ENCODE measurements around the gene PIK3CA.
"Not testable (repeated sequence)": the region's sequence is repeated elsewhere in the genome, so short reads cannot be mapped to it uniquely, and the experiment has no call there.

The PIK3CA gene

DNA sequence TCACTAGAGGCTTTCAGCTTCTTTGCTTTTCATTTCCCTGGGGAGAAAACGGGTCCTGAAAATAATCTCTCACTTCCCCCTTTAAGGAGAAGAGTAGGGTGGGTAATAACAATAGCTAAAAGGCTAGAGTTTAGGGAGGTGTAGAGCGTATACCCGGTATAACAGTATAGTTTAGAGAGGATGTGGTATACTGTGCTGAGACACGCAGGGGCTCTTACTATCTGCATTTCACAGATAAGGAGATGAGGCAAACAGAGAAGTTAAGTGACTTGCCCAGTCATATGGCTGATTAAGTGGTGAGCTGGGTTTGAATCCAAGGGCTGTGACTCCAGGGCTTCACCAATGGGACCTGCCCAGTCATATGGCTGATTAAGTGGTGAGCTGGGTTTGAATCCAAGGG is 117.7 kb downstream of the PIK3CA start:
- DNase-seq, result no peak

DNA sequence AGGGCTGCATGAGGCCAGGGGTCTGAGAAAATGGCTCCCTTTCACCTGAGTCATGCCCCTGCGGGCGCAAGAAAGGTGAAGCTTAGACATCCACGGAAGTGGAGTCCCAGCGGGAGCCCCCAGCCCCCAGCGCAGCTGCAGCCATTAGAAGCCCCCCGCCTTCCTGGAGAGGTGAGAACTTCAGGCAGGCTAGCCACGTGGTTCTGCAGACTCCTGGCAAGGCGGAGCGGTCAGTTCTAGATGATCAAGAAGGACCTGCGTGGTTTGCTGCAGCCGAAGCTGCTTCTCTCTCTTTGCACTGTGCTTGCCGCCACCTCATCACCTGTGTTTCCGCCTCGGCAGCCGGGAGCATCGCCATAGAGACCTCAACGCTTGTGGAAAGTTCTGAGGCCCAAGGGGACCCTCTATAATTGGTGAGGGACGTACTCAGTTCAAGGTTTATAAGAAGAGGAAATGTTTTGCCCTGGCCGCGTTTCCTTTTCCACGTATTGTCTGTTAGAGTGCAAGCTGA is 118.6 kb downstream of the PIK3CA start:
- DNase-seq, result no peak

DNA sequence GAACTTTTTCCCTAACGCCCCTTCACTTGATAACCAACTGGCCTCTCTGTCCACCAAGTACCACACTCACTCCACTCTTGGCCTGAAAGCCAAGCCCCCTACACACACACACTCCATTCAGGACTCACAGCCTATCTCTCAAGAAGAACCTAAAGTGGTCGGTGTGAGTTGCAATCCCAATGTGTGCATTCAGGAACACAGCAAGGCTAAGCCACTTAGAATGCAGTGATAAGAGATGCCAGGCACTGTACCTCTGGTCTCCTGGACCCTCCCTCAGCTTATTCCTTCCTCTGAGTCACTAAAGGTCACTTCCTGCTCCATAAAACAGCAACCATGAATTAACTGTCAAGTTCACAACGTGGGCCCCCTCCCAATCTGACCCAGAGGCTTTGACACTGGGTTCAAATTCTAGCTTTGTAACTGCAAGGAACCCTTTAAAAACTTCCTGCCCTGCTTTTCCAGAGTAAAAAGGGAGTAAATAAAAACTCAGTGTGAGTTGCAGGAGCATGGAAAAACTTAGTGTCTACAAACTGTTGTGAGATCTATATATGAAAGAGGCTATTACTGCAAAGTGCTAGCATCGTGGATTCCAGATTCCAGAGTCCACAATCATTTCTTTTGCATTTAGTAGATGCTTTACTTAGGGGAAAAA is 120.4 kb downstream of the PIK3CA start:
- DNase-seq, result no peak

DNA sequence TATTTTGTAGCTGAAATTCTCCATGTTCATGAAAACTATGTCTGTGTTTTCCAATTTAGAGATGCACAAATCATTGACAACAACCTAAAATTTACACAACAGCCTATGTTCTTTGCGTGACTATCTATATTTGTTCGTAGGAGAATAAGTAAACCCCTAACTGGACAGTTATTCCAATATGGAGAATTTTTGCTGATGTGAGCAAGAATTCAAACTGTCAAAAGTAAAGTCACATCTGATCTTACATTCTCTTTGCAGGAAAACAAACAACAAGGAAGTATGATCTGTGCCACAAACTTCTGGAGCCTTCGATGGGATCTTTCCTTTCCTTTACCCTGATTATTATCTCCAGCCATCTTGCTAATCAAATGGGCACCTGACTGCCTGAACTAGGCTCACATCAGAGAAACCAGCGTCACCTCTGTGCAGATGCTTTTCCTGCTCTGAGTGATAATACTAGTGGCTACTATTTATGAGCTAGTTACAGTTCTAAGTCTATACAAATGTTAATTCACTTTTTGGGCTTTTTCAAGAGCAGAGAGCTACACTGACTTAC is 121.1 kb downstream of the PIK3CA start:
- no peak for DNase-seq

DNA sequence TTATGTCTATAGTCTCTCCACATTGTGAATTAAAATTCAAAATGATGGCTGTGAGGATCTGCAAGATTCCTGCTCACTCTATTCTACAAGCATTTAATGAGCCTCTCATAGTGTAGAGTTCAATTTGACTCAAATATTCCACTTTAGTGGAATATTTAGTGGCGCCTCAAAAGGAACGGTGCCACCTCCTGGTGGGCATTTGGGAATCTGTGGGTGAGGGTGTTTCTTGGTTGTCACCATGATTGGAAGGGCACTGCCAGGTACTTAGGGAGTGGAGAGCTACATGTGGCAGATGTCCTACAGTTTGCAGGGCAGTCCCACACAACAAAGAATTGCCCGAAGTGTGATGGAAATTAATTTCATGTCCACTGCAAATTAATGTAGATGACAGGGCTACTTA is 124.2 kb downstream of the PIK3CA start:
- no peak for DNase-seq

DNA sequence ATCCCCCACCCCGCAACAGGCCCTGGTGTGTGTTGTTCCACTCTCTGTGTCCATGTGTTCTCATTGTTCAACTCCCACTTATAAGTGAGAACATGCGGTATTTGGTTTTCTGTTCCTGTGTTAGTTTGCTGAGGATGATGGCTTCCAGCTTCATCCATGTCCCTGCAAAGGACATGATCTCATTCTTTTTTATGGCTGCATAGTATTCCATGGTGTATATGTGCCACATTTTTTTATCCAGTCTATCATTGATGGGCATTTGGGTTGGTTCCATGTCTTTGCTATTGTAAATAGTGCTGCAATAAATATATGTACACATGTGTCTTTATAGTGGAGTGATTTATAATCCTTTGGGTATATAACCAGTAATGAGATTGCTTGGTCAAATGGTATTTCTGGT is 126.3 kb downstream of the PIK3CA start:
- DNase-seq, result not testable (repeated sequence)

DNA sequence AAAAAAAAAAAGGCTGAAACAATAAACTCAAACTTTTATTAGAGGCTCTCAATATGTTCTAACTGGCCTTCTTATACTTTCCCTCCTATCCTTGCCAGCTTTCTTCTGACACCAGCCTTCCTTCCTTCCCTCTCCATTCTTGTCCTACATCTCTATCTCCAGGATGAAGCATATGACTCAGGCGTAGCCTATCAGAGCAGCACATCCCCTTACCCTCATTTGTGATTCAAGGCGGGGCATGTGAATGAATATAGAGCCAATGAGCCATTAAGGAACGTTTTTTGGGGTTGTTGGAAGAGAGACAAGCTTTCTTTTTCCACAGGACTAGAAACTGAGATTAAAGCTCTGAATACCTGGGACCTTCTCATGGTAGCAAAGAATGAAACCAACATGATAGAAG is 127.8 kb downstream of the PIK3CA start:
- no peak for DNase-seq

DNA sequence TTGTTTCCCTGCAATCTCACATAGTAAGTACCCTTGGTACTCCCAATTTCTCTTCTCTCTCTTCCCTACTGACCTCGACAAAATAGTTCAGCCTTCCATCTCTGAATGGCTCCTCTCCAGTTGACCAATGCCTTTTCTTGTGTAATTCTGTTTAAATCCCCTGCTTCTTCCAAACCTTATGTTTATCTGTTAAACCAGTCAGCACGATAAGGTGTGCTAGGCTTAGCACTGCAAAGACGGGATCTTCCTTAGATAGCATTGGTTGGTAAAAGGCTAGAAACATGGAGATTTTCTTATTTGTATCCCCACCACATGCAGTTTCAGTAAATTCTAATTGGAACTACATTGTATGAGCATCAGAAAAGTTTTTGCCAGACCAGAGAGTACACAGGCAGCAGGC is 128.6 kb downstream of the PIK3CA start:
- DNase-seq, result no peak

DNA sequence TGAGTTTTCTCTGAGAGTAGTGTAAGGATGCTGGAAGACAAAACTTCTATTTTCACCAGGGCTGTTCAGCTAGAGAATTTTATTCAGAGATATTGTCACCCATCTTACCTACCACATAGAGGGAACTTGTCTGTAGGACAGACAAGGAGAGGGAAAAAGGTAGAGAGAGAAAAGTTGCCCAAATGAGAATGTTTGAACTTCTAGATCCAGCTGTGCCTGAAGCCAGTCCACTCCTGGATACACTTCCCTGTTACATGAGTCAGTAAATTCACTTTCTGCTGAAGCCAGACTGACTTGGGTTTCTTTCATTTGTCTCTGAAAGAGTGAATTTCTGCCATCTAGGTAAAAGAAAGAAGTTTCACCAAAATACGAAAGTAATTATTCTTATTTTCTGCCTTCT is 130.0 kb downstream of the PIK3CA start:
- DNase-seq, result no peak

DNA sequence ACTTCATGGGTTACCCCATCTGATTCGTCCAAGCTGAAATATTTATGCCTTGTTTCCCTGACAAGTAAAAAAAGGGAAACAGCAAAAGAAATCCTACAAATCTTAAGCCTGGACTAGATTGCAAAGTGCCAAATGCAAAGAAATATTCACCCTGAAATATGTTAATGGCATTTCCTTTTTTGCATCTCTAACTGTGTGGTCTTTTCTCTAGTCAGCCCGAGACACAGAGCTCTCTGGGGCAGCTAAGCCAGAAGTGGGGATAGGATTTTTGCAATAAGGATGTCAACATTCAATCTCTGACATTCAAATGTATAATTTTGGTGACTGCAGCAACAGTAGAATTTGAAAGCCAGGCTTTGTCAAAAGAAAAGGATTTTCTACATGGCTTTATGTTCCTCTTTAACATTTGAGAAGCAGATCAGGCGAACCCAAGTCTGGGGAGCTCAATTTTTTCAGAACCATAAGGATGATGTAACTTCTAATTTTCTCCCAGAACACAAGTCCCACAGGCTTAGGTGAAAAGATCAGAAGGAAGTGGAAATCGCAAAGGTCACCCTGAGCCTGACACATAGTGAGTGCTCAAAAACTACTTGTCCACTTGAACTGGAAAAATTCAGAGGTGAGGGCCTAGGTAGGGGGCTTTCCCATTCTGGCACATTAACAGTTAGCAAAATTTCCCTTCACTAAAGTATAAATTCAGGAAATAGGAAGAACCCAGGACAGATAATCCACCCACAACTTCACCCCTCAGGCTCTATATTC is 131.0 kb downstream of the PIK3CA start:
- no peak for DNase-seq

DNA sequence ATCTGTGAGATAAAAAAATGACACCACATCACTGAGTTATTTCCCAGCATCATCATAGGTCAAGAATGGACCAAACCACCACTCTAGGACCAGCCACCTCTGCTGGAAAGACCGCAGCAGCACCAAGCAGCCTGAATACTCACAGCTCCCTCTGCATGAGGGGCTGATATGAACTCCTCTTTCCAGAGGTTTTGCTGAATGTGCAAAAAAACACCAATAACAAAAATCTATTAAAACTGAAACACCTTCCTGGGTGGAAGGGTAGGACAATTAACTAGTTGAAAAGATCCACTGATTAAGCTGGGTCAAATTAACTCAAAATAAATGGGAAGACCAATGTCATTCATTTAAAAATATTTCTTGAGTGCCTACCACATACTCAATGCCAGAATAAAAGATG is 131.7 kb downstream of the PIK3CA start:
- DNase-seq, result no peak

DNA sequence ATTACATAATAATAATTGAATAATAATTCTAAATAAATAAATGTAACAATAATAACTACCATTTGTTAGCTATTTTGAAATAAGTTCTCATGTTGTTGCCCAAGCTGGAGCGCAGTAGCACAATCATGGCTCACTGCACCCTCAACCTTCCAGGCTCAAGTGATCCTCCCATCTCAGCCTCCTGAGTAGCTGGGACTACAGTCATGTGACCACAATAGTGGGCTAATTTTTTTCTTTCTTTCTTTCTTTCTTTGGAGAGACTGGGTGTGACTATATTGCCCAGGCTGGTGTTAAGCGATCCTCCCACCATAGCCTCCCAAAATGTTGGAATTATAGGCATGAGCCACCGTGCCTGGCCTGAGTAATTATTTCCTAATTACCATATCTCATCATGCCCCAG is 133.7 kb downstream of the PIK3CA start:
- no peak for DNase-seq

DNA sequence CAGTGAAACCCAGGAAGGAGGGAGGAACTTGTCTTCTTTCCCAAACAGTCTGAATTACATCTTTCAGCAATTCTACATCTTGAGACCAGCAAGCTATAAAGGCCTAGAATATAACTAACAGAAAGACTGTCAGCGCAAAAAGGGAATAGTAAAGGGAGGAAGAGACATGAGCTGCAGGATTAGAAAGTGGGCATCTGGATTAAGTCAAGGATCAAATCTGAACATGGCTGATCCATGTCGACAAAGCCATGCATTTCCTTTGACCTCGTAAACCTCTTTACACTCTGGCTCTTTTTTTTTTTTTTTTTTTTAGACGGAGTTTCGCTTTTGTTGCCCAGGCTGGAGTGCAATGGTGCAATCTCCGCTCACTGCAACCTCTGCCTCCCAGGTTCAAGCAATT is 138.2 kb downstream of the PIK3CA start:
- DNase-seq, result no peak

DNA sequence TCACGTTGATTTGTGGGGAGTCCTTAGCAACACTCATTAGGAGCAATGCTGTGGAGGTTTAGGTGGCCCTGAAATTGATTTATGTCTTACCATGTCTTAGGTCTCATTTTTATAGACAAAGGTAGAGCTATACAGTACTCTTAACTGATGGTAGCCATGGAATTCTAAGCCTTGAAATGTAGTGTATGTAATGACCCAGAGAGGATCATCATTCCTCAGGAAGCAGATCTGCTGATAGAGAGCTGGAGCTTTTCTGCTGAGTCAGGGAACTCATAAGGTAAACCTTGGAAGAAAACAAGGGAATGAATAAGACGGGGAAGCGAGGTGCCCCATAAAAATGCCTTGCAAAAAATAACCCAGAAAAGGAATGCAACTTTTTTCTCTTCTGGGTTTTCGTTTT is 140.7 kb downstream of the PIK3CA start:
- no peak for DNase-seq

DNA sequence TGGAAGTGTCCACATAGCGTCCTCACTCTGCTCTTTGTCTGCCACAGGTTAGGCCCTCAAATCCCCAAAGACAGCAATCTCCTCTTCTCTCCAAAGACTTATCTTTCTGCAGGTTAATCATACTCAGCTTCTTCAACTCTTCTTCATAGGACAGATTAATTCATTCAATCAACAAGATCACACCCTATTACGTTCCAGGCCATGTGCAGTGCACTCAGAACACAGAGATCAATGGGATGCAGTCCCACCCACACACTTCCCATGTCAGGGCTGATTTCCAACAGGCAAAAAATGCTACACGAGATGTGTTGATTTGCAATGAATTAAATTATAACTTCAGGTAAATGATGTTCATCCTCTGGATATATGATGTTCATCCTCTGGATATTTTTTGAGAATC is 141.1 kb downstream of the PIK3CA start:
- DNase-seq, result no peak
